ENCODE data around the gene POLE3. TPM values are rescaled to one million over a fixed set of nuclear protein-coding genes. Genes with fewer than 3 reads are reported as not detected.

The POLE3 gene
- polyA plus RNA-seq, 1 experiment: 29.3 TPM

GRCh38 chr9:113376634-113377567, 33.6 kb downstream of the POLE3 start, which contains the start of gene HDHD3:
Gene HDHD3, minus strand, starts transcription at chr9:113376986. Its CDS starts 2,632 bp downstream, at chr9:113374354.
- ChIA-PET POLR2A (no interaction called here), CTCF (interaction anchor here (1.3 kb wide), 1 partner anchor 24 kb away, joined by 5 read pairs; the partner anchor contains the start of gene ALAD)
- DNase-seq (ENCODE audit: low read depth): no peak
- TF ChIP-seq, protein P1, sequence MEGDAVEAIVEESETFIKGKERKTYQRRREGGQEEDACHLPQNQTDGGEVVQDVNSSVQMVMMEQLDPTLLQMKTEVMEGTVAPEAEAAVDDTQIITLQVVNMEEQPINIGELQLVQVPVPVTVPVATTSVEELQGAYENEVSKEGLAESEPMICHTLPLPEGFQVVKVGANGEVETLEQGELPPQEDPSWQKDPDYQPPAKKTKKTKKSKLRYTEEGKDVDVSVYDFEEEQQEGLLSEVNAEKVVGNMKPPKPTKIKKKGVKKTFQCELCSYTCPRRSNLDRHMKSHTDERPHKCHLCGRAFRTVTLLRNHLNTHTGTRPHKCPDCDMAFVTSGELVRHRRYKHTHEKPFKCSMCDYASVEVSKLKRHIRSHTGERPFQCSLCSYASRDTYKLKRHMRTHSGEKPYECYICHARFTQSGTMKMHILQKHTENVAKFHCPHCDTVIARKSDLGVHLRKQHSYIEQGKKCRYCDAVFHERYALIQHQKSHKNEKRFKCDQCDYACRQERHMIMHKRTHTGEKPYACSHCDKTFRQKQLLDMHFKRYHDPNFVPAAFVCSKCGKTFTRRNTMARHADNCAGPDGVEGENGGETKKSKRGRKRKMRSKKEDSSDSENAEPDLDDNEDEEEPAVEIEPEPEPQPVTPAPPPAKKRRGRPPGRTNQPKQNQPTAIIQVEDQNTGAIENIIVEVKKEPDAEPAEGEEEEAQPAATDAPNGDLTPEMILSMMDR (IDR thresholded peaks at IDR 0.05; ENCODE audit: insufficient read depth, low read depth, low read length): no peak
- peaks cover 2% of the 10 kb centered on the region; the same call in 1 of the 2 replicates for H3K27me3 ChIP-seq (ENCODE audit: control insufficient read depth, insufficient read depth, low read length)
- H3K4me3 ChIP-seq (ENCODE audit: low read depth, low read length): peak within 1 kb of the TSS; percentile 72
- peaks cover 7% of the 10 kb centered on the region for H3K36me3 ChIP-seq (ENCODE audit: control insufficient read depth, insufficient read depth, low read length)

DNA sequence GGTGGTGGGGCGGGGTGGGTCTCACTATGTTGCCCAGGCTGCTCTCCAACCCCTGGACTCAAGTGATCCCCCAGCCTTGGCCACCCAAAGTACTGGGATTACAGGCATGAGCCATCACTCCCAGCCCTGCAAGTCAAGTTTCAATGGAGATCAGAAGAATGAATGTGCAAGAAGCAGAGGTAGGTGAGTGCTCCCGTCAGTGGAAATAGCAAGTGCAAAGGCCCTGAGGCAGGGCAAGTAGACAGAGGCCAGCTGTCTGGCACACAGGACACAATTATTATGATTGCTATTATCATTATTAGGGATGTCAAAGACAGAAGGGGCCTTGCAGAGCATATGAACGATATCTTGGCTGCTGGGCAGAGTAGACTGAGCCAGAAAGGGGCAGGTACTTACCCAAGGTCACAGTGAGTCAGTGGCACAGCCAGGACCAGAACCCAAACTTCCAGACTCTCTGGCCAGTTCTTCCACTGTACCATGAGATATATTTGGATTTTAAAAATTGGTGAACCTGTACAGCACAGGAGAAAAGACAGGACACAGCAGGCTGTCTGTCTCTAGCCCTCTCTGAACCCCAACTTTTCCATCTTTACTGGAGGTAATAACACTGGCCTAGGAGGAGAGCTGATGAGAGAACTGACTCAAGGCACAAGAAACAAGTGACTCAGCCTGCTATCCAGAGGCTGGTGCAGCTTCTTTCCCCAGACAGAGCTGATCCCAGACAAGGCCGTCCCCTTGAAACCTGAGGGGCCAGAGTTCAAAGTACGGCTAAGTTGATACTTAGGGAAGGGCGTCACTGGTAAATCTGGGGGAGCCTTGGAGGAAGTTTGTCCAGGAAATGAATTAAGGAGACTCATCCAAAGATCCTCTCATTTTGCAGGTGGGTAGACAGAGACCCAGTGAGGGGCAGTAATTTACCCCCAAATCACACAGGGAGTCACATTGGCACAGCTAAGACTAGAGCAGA, 35.1 kb downstream of the POLE3 start:
- DNase-seq (ENCODE audit: low read depth): no peak
- TF ChIP-seq, protein P1 (IDR thresholded peaks at IDR 0.05; ENCODE audit: insufficient read depth, low read depth, low read length): no peak
- Histone ChIP-seq H3K36me3 (ENCODE audit: control insufficient read depth, insufficient read depth, low read length) (peaks cover 7% of the 10 kb centered on the region), H3K4me3 (ENCODE audit: low read depth, low read length) (no peak overlapping the region; the same call in 1 of the 2 replicates), H3K27me3 (ENCODE audit: control insufficient read depth, insufficient read depth, low read length) (peaks cover 2% of the 10 kb centered on the region; the same call in 1 of the 2 replicates)
- ChIA-PET CTCF (interaction anchor here (1.3 kb wide), 1 partner anchor 26 kb away, joined by 5 read pairs; the partner anchor contains the start of gene ALAD), POLR2A (no interaction called here)

DNA sequence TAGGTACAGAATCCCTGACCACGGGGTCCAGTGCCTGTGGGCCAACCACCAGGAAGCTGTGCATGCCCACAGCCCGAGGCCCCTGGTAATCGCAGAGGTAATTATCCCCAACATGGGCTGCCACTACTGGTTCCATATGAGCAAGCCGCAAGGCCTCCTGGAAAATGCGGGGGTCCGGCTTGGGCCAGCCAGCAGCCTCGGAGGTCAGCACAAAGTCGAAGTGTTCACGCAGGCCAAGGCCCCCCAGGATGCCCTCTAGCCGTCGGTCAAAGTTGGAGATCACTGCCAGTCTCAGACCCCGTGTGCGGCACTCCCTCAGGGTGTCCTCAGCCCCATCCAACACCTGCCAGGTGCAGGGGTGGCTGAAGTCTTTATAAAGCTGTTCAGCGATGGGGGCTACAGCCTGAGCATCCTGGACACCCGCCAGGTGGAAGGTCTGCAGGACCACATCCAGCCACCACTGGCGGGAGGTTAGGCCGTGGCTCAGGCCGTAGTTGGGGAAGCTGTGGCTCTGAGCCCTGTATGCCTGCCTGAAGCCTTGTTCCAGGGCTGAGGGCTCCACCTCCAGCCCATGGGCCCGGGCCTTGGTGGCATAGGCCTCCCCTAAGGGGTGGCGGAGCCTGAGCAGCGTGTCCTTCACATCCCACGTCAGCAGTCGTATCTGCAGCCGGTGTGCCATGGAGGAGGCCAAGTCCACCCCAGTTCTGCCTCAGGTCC, 36.6 kb downstream of the POLE3 start:
- peaks cover 7% of the 10 kb centered on the region for H3K36me3 ChIP-seq (ENCODE audit: control insufficient read depth, insufficient read depth, low read length)
- TF ChIP-seq, protein P1 (IDR thresholded peaks at IDR 0.05; ENCODE audit: insufficient read depth, low read depth, low read length): no peak
- POLR2A ChIA-PET: interaction anchor here (0.6 kb wide), 1 partner anchor 841 kb away, joined by 3 read pairs; no protein-coding TSS in a partner anchor
- no peaks in the 10 kb centered on the region for H3K27me3 ChIP-seq (ENCODE audit: control insufficient read depth, insufficient read depth, low read length)
- no peak for DNase-seq (ENCODE audit: low read depth)
- H3K4me3 ChIP-seq (ENCODE audit: low read depth, low read length): no peak overlapping the region
- CTCF ChIA-PET: no interaction called here

DNA sequence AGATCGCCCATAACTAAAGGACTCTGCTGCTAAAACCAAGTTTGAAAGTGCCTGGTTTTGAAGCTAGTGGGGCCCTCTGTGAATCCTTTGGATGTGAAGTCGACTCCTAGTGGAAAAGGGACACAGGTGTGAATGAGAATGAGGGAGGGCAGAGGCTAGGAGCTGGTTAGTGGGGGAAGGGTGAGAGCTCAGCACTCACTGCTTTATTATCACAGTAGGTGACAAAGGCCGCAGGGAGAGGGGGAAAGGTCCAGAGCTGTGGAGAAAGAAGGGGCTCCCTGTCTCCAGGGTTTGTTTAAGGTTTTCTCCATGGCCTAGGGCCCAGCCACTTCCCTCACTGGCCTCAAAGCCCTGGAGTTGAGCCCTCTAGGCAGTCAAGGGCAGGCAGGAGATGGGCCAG, 37.2 kb downstream of the POLE3 start:
- Histone ChIP-seq H3K36me3 (ENCODE audit: control insufficient read depth, insufficient read depth, low read length) (peaks cover 7% of the 10 kb centered on the region), H3K27me3 (ENCODE audit: control insufficient read depth, insufficient read depth, low read length) (no peaks in the 10 kb centered on the region), H3K4me3 (ENCODE audit: low read depth, low read length) (no peak overlapping the region)
- TF ChIP-seq, protein P1 (IDR thresholded peaks at IDR 0.05; ENCODE audit: insufficient read depth, low read depth, low read length): no peak
- no peak for DNase-seq (ENCODE audit: low read depth)
- CTCF ChIA-PET: interaction anchor here (0.7 kb wide), 1 partner anchor 16 kb away, joined by 3 read pairs; no protein-coding TSS in a partner anchor
- POLR2A ChIA-PET: no interaction called here
